ENCODE results near the gene CKM.
A peak's percentile ranks its signal among the peaks of the same experiment; 100 is the strongest.

CKM gene

GRCh38 chr19:45348367-45349125 lies 25.9 kb upstream of the CKM start:
- no peak for DNase-seq
- Histone ChIP-seq H3K27me3 (ENCODE audit: insufficient read depth, low read depth, severe bottlenecking) (no peaks in the 10 kb centered on the region), H3K9me3 (ENCODE audit: severe bottlenecking) (no peaks in the 10 kb centered on the region), H3K36me3 (peaks cover 31% of the 10 kb centered on the region), H3K27ac (no peak overlapping the region), H3K4me3 (ENCODE audit: low read depth, low read length) (no peak overlapping the region)
- no peak for TF ChIP-seq CTCF (IDR thresholded peaks at IDR 0.05; ENCODE audit: low read depth, low read length)

- Histone ChIP-seq H3K27ac (no peak overlapping the region), H3K9me3 (ENCODE audit: severe bottlenecking) (no peaks in the 10 kb centered on the region), H3K36me3 (peaks cover 25% of the 10 kb centered on the region), H3K4me3 (ENCODE audit: low read depth, low read length) (no peak overlapping the region), H3K27me3 (ENCODE audit: insufficient read depth, low read depth, severe bottlenecking) (no peaks in the 10 kb centered on the region)
- no peak for DNase-seq
- TF ChIP-seq CTCF (IDR thresholded peaks at IDR 0.05; ENCODE audit: low read depth, low read length): no peak
These were observed 25.1 kb upstream of the CKM start for GRCh38 chr19:45347570-45348366.

GRCh38 chr19:45346449-45346848 lies 23.8 kb upstream of the CKM start:
- no peaks in the 10 kb centered on the region for H3K27me3 ChIP-seq (ENCODE audit: insufficient read depth, low read depth, severe bottlenecking)
- no peaks in the 10 kb centered on the region for H3K9me3 ChIP-seq (ENCODE audit: severe bottlenecking)
- TF ChIP-seq CTCF (IDR thresholded peaks at IDR 0.05; ENCODE audit: low read depth, low read length): peak; percentile 55
- H3K4me3 ChIP-seq (ENCODE audit: low read depth, low read length): no peak overlapping the region
- H3K36me3 ChIP-seq: peaks cover 12% of the 10 kb centered on the region
- DNase-seq: peak; percentile 57
- no peak overlapping the region for H3K27ac ChIP-seq

- DNase-seq: no peak
- TF ChIP-seq CTCF (IDR thresholded peaks at IDR 0.05; ENCODE audit: low read depth, low read length): no peak
- Histone ChIP-seq H3K27ac (no peak overlapping the region), H3K4me3 (ENCODE audit: low read depth, low read length) (no peak overlapping the region), H3K36me3 (peaks cover 2% of the 10 kb centered on the region), H3K9me3 (ENCODE audit: severe bottlenecking) (no peaks in the 10 kb centered on the region), H3K27me3 (ENCODE audit: insufficient read depth, low read depth, severe bottlenecking) (no peaks in the 10 kb centered on the region)
These were observed 22.8 kb upstream of the CKM start for GRCh38 chr19:45345506-45345860.

- H3K27ac ChIP-seq: no peak overlapping the region
- no peaks in the 10 kb centered on the region for H3K36me3 ChIP-seq
- H3K4me3 ChIP-seq (ENCODE audit: low read depth, low read length): no peak overlapping the region
- no peak for TF ChIP-seq CTCF (IDR thresholded peaks at IDR 0.05; ENCODE audit: low read depth, low read length)
- H3K27me3 ChIP-seq (ENCODE audit: insufficient read depth, low read depth, severe bottlenecking): no peaks in the 10 kb centered on the region
- no peak for DNase-seq
- H3K9me3 ChIP-seq (ENCODE audit: severe bottlenecking): no peaks in the 10 kb centered on the region
These were observed 22.2 kb upstream of the CKM start for GRCh38 chr19:45344621-45345505.
